GM19351 (cell line): ENCODE measurements around the gene ZCCHC3.

Experiments used
- ATAC-seq: cut with Tn5 transposase; IDR thresholded peaks from one replicate; pipeline ENCODE4 v1.9.1; 2021; ENCODE audit warnings: mild to moderate bottlenecking, moderate library complexity; ENCODE audit not compliant: unreplicated experiment

The ZCCHC3 gene

DNA sequence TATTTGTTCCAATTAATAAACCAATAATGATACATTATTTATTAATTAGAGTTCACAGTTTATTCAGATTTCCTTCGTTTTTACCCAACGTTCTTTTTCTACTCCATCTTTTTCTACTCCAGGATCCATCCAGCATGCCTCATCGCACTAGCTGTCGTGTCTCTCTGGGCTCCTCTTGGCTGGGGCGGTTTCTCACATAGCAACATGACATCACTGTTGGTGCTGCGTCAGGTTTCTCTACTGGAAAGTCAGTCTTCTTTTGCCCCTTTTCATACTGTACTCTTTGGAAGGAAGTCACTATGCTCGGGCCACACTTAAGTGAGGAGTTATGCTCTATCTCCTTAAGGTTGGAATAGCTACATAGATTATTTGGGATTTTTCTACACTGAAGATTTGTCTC is 14.2 kb downstream of the ZCCHC3 start:
- no peak for ATAC-seq

DNA sequence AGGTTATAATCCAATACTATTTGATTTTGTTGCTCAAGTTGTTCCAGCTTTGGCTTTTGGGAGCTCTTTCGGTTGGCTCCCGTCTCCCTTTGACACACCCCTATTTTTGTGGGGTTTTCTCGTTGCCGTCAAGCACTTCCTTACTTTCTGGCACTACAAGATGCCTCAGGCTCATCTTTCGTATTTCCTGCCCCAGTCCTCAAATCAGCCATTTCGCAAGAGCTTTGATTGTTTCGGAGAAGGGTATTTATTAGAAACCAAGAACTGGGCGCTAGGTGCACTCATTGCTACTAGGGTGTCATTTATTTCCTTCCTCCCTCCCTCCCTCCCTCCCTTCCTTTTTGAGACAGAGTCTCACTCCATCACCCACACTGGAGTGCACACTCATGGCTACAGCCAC is 14.7 kb downstream of the ZCCHC3 start:
- no peak for ATAC-seq

- ATAC-seq: no peak
Observed at GRCh38 chr20:312866-313265, 15.5 kb downstream of the ZCCHC3 start.

GRCh38 chr20:313402-313801 is 16.0 kb downstream of the ZCCHC3 start:
- no peak for ATAC-seq

DNA sequence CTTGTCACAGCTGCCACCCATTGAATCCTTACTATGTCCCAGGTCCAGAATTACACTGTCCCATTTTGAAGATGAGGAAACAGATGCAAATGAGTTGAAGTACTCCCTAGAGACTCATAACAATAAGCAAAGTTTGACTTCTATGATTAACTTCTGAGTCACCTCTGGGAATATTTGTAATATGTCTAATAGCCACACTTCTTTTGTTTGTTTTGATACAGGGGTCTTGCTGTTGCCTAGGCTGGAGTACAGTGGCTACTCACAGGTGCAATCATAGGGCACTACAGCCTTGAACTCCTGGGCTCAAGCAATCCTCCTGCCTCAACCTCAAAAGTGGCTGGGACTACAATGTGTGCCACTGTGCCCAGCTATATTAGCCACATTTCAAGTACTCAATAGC is 16.6 kb downstream of the ZCCHC3 start:
- ATAC-seq: no peak

- ATAC-seq: no peak
Observed at GRCh38 chr20:316316-317068, 19.1 kb downstream of the ZCCHC3 start.

GRCh38 chr20:324177-325044 is 27.0 kb downstream of the ZCCHC3 start:
- ATAC-seq: peak; percentile 52

DNA sequence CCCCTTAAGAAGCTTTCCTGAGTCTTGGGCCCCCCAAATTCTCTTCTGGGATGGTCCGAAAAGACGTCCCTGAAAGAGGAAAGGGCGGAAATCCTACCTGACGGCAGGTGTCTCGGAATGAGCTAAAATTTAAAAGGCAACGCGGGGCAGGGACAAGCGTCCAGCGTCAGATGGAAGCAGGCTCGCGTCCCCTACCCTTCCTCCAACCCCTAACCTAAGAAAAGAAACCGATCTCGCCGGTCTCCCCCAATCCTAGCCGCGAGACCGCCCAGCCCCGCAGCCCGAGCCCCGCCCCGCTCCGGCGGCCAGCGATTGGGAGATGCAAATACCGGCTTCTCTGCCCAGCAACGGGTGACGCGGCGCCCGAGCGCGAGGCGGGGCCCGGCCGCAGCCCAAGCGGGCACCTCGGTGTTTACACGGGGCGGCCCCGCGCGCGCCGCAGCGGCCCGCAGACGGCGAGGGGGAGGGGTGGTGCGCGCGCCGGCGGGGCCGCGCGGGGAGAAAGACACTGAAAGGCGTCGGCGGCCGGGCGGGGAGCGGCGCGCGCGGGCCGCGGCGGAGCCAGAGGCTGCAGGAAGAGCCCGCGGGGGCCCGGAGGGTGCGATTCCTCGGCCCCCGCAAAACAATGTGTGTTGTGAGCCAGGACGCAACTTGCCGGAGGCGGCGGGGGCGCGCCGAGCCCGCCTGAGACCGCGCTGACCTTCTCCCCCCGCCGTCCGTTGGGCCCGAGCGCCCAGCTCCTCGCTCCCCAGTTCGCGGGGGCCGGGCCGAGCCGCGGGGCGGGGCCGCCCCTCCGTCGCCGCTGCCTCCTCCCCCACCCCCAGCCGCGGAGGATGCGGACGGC is 27.9 kb downstream of the ZCCHC3 start, which contains the start of gene SOX12:
TSS of gene SOX12 (plus strand) at position 508 of the 844 bp plus-strand sequence. CDS start 373 bp downstream, outside the sequence.
- peak; percentile 76 for ATAC-seq

- peak; percentile 7 for ATAC-seq
Observed at GRCh38 chr20:325889-326644, 28.7 kb downstream of the ZCCHC3 start.

DNA sequence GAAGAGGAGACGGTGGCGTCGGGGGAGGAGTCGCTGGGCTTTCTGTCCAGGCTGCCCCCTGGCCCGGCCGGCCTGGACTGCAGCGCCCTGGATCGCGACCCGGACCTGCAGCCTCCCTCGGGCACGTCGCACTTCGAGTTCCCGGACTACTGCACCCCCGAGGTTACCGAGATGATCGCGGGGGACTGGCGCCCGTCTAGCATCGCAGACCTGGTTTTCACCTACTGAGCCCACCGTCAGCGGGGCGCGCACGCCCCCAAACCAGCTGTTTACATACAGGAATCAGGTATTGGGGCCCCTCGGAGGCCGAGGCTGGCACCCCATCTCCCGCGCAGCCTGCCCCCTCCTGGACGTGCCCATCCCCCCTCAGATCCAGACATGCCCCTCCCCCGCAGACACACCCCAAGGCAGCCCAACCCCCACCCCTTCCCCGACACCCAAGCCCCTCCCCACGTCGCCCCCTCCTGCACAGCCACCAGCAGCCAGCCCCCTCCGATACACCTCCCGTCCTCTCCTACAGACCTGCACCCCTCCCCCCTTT is 29.3 kb downstream of the ZCCHC3 start:
- no peak for ATAC-seq

DNA sequence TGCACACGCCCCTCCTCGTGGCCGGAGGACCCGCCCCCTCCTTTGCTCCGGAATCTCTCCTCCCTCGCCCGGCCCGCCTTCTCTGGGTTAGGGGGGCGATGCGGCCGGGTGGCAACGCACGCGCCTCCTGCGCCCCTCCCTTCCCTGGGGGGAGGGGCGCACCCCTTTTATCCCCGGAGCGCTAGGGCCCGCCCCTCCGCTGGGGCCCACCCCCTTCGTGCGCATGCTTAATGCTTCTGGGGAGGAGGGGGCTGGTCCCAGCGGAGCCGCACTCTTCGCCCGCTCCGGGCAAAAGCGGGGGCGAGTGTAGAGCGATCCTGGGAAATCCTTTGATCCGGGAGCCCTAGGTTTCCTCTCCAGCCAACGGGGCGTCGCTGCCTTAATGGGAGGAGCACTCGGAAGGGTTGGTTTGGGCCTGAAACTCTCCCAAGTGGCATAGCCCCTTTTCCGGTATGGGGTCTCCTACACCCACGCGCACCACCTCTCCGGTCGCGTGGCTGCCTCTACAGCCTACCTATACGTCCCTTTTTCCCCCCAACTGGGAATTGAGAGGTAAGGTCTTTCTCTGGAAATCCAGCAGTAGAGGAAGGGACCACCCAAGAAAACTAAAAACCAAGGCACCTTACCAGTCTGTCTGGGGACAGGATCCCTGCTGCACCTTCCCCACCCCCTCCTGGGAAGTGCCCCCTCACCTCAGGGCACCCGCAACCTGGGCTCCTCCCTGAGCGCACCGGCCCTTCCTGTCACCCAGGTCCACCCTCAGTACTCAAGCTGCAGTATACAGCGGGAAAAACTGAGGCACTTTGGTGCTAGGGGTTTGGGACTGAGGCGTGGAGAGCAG is 30.0 kb downstream of the ZCCHC3 start:
- no peak for ATAC-seq

GRCh38 chr20:328027-328974 is 30.9 kb downstream of the ZCCHC3 start:
- ATAC-seq: no peak

GRCh38 chr20:328975-329695 is 31.8 kb downstream of the ZCCHC3 start:
- ATAC-seq: no peak

DNA sequence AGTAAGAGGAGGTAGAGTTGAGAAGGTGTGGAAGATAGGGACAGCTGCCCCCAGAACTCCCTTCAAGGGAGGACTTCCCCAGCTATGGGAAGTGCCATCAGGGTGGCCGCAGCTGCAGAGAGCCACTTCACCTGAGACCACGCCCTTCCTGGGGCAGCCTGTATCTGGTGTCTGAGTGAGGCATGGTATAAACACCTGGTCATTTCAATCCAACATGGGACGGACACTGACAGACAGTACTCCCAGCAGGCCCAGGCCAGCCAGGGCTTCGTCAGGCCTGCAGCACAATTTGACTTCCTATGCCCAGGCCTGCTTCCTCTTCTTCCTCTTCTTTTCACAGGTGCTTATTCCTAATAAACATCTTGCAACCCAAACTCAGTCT is 32.5 kb downstream of the ZCCHC3 start:
- ATAC-seq: no peak

- ATAC-seq: peak; percentile 44
Observed at GRCh38 chr20:330233-331149, 33.1 kb downstream of the ZCCHC3 start.

DNA sequence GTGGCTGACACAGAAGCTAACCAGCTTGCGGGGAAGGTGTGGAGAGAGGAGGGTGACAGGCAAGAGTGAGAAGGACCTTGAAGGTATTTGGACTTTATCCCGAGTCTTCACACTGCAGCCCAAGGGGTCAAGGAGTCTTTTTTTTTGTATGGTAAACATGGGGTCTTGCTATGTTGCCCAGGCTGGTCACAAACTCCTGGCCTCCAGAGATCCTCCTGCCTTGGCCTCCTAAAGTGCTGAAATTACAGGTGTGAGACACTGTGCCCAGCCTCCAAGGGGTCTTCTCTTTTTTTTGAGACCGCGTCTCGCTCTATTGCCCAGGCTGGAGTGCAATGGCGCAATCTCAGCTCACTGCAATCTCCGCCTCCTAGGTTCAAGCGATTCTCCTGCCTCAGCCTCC is 37.2 kb downstream of the ZCCHC3 start:
- ATAC-seq: no peak
